ENCODE data around the gene GDI1. TPM values are rescaled to one million over a fixed set of nuclear protein-coding genes. Genes with fewer than 3 reads are reported as not detected.
A peak's percentile ranks its signal among the peaks of the same experiment; 100 is the strongest.

Gene GDI1
- polyA plus RNA-seq, 3 donors: 15.8 to 398 (median 21.3) TPM

- Histone ChIP-seq H3K36me3 (replicated peaks in 1 of 2; ENCODE audit: control insufficient read depth in 1 of 2, insufficient read depth in 2 of 2, low read length in 2 of 2) (peaks cover 43 to 44% of the 10 kb centered on the region in 2 donors), H3K4me3 (replicated peaks in 1 of 3; ENCODE audit: low read depth in 2 of 3, low read length in 3 of 3) (peak overlapping the region in 2 of 3 experiments; percentile 21 to 63), H3K9ac (ENCODE audit: insufficient read depth, low read length, poor library complexity, severe bottlenecking) (peak overlapping the region; percentile 50), H3K9me3 (replicated peaks in 1 of 2; ENCODE audit: control insufficient read depth in 1 of 2, insufficient read depth in 1 of 2, low read length in 2 of 2) (peaks cover 0 to under 1% of the 10 kb centered on the region in 2 donors), H4K20me1 (ENCODE audit: insufficient read depth, low read length) (peaks cover 24% of the 10 kb centered on the region), H3K4me1 (ENCODE audit: control insufficient read depth in 1 of 2, insufficient read depth in 2 of 2, low read length in 2 of 2) (peaks cover 16 to 23% of the 10 kb centered on the region in 2 donors), H2AFZ (ENCODE audit: insufficient read depth, low read depth, low read length, poor library complexity, severe bottlenecking) (peak overlapping the region; percentile 59), H3K27ac (ENCODE audit: low read depth in 1 of 2, low read length in 2 of 2) (peak overlapping the region; percentile 23 to 70), H3K79me2 (ENCODE audit: insufficient read depth, low read length) (peaks cover 31% of the 10 kb centered on the region), H3K4me2 (replicated peaks; ENCODE audit: extremely low read depth, low read length, poor library complexity, severe bottlenecking) (peak overlapping the region; percentile 80), H3K27me3 (ENCODE audit: control insufficient read depth in 2 of 2, insufficient read depth in 2 of 2, low read length in 2 of 2) (no peaks in the 10 kb centered on the region)
- Mint-ChIP-seq H3K4me1 (peaks cover 13% of the 10 kb centered on the region), H3K9me3 (peaks cover 0 to 6% (median 0%) of the 10 kb centered on the region in 7 donors), H3K4me3 (peak overlapping the region; percentile 37 to 67), H3K36me3 (peaks cover 49 to 70% of the 10 kb centered on the region in 2 donors), H3K27ac (peak overlapping the region; percentile 81 to 90 (median 85)), H3K27me3 (ENCODE audit: low read depth in 3 of 3) (peaks cover 0 to 13% (median 0%) of the 10 kb centered on the region in 3 donors)
- WGBS (ENCODE audit: insufficient coverage): 0% methylated on average over 4 of the region's 10 CpGs
- intact Hi-C loops (cut with micrococcal nuclease): loop anchor here in 1 of 2 donors (5.0 kb wide), 1 partner anchor 34 kb away; the partner anchor contains the start of gene LAGE3
- TF ChIP-seq CTCF (IDR thresholded peaks at IDR 0.05): no peak
- no peak for DNase-seq
Observed at GRCh38 chrX:154443479-154443910, 6.5 kb downstream of the GDI1 start.

DNA sequence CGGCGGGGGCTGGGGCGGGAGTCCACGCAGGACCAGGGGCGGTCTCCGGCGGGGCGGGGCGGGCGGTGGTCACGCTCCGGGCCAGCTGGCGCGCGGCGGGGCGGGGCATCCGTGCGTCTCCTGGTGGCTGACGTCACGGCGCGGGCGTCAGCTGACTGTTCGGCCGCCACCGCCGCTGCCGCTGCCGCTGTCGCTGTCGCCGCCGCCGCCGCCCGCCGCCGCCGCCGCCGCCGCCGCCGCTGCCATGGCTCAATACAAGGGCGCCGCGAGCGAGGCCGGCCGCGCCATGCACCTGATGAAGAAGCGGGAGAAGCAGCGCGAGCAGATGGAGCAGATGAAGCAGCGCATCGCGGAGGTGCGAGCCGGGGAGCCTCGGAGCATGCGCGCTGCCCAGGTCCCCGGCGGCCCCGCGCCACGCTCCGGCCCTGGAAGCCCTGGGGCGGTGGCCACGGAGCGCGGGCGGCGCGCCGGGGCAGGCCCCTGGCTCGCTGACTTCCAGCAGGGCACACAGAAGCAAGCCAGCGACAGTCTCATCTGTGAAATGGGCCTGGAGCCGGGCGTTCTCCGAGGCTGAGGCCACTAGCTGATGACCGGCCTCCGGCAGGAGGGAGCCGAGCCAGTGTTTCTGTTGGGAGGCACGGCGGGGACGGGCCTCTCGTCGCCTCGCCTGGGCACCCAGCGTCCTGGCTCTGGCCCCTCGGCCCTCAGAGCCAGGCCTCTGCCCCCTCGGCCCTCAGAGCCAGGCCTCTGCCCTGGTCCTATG lies 7.2 kb downstream of the GDI1 start, which contains the start of gene FAM50A:
FAM50A (plus strand) TSS at position 150 of the 763 bp plus-strand sequence; CDS start at position 245, 95 bp downstream.
- peaks cover 44 to 49% of the 10 kb centered on the region in 2 donors for H3K36me3 ChIP-seq (replicated peaks in 1 of 2; ENCODE audit: control insufficient read depth in 1 of 2, insufficient read depth in 2 of 2, low read length in 2 of 2)
- peaks cover 15 to 20% of the 10 kb centered on the region in 2 donors for H3K4me1 ChIP-seq (ENCODE audit: control insufficient read depth in 1 of 2, insufficient read depth in 2 of 2, low read length in 2 of 2)
- no peaks in the 10 kb centered on the region for H3K27me3 ChIP-seq (ENCODE audit: control insufficient read depth in 2 of 2, insufficient read depth in 2 of 2, low read length in 2 of 2)
- peaks cover 25% of the 10 kb centered on the region for H3K79me2 ChIP-seq (ENCODE audit: insufficient read depth, low read length)
- H3K27ac ChIP-seq (ENCODE audit: low read depth in 1 of 2, low read length in 2 of 2): peak within 1 kb of the TSS; percentile 25 to 75
- Mint-ChIP-seq H3K27ac (peak within 1 kb of the TSS; percentile 81 to 90 (median 88)), H3K9me3 (peaks cover 0 to 6% (median 0%) of the 10 kb centered on the region in 7 donors), H3K27me3 (ENCODE audit: low read depth in 3 of 3) (peaks cover 0 to 13% (median 0%) of the 10 kb centered on the region in 3 donors), H3K4me1 (peaks cover 10% of the 10 kb centered on the region), H3K36me3 (peaks cover 53 to 68% of the 10 kb centered on the region in 2 donors), H3K4me3 (peak within 1 kb of the TSS; percentile 68 to 84)
- peak within 1 kb of the TSS; percentile 59 for H2AFZ ChIP-seq (ENCODE audit: insufficient read depth, low read depth, low read length, poor library complexity, severe bottlenecking)
- H3K4me3 ChIP-seq (replicated peaks in 1 of 3; ENCODE audit: low read depth in 2 of 3, low read length in 3 of 3): peak within 1 kb of the TSS; percentile 39 to 71 (median 46)
- 2% methylated on average over 82 of the region's 94 CpGs for WGBS (ENCODE audit: insufficient coverage)
- intact Hi-C loops (cut with micrococcal nuclease): loop anchor here in 1 of 2 donors (5.0 kb wide), 1 partner anchor 33 kb away; the partner anchor contains the start of gene LAGE3
- peak within 1 kb of the TSS; percentile 69 for H3K9ac ChIP-seq (ENCODE audit: insufficient read depth, low read length, poor library complexity, severe bottlenecking)
- H3K9me3 ChIP-seq (replicated peaks in 1 of 2; ENCODE audit: control insufficient read depth in 1 of 2, insufficient read depth in 1 of 2, low read length in 2 of 2): no peaks in the 10 kb centered on the region
- no peak for TF ChIP-seq CTCF (IDR thresholded peaks at IDR 0.05)
- H4K20me1 ChIP-seq (ENCODE audit: insufficient read depth, low read length): peaks cover 20% of the 10 kb centered on the region
- peak; percentile 69 to 79 (median 72) for DNase-seq
- peak within 1 kb of the TSS; percentile 80 for H3K4me2 ChIP-seq (replicated peaks; ENCODE audit: extremely low read depth, low read length, poor library complexity, severe bottlenecking)
